Skeletal muscle tissue (tissue), 4 donors: ENCODE data around the gene SON. TPM values are rescaled to one million over a fixed set of nuclear protein-coding genes. Genes with fewer than 3 reads are reported as not detected.
"Not testable (repeated sequence)": the region's sequence is repeated elsewhere in the genome, so short reads cannot be mapped to it uniquely, and the experiment has no call there.

Experiments
- H3K27ac ChIP-seq: one replicate; pipeline ENCODE4 v1.7.0; 2013; ENCODE audit warnings: mild to moderate bottlenecking, low read depth, low read length, inconsistent platforms
- H3K27me3 ChIP-seq, 3 donors: one replicate each; pipeline ENCODE4 v1.7.0; 2013; ENCODE audit warnings: low read length in 3 of 3; ENCODE audit not compliant: control insufficient read depth in 3 of 3, insufficient read depth in 3 of 3
- H3K36me3 ChIP-seq, 3 donors: one replicate each; pipeline ENCODE4 v1.7.0; 2013; ENCODE audit warnings: low read length in 3 of 3; ENCODE audit not compliant: control insufficient read depth in 3 of 3, insufficient read depth in 3 of 3
- H3K4me1 ChIP-seq, 3 donors: one replicate each; pipeline ENCODE4 v1.7.0; 2013; ENCODE audit warnings: low read length in 3 of 3, mild to moderate bottlenecking in 3 of 3; ENCODE audit not compliant: control insufficient read depth in 3 of 3, insufficient read depth in 3 of 3
- H3K4me3 ChIP-seq, 3 donors: one replicate each; pipeline ENCODE4 v1.7.0; 2013; ENCODE audit warnings: low read length in 3 of 3
- H3K9ac ChIP-seq, 3 donors: one replicate each; pipeline ENCODE4 v1.7.0; 2013; ENCODE audit warnings: low read length in 3 of 3, mild to moderate bottlenecking in 3 of 3, moderate library complexity in 2 of 3, low read depth in 1 of 3
- H3K9me3 ChIP-seq, 3 donors: one replicate each; pipeline ENCODE4 v1.7.0; 2013; ENCODE audit warnings: low read length in 3 of 3; ENCODE audit not compliant: control insufficient read depth in 3 of 3
- total RNA-seq: library from RNA; depleted of rRNA; stranded (reverse); fragments of >200 nt; gene quantifications from one replicate; pipeline ENCODE4 v1.2.3, GENCODE V29; 2014
- donor health status: Osteomylitis.

SON gene
- total RNA-seq, 1 donor from 2014 or later: 103 TPM

GRCh38 chr21:33588485-33589335 is 45.9 kb downstream of the SON start, which contains the start of gene DONSON:
Gene DONSON (minus strand): TSS chr21:33588684. CDS start chr21:33588641, 43 bp downstream.
- Histone ChIP-seq H3K36me3 (no peaks in the 10 kb centered on the region), H3K27me3 (no peaks in the 10 kb centered on the region), H3K4me3 (peak within 1 kb of the TSS; percentile 77 to 89 (median 84)), H3K9ac (peak within 1 kb of the TSS; percentile 83 to 88 (median 85)), H3K9me3 (no peaks in the 10 kb centered on the region), H3K27ac (peak within 1 kb of the TSS; percentile 86), H3K4me1 (peaks cover 11 to 16% (median 12%) of the 10 kb centered on the region in 3 donors)

DNA sequence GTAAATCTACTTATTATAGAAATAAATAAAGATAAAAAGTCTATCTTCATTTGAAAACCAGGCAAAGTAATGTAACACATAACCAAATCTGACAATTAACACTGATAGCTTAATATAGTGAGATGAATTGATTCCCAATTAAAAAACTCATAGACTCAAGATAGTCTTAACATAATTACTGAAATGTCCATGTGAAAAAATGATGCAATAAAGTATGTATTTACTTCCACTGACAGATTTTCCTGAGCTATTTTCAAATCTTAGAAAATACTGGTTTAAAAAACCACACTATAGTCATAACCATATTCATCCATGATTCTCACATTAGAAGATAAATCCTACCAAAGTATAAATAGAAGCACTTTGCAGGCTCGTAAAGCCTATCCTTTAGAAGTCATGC is 55.2 kb downstream of the SON start:
- Histone ChIP-seq H3K9me3 (no peaks in the 10 kb centered on the region), H3K27ac (no peak overlapping the region), H3K9ac (no peak overlapping the region), H3K27me3 (no peaks in the 10 kb centered on the region), H3K4me3 (no peak overlapping the region), H3K4me1 (no peaks in the 10 kb centered on the region), H3K36me3 (peaks cover 7 to 52% (median 45%) of the 10 kb centered on the region in 3 donors)

- H3K9ac ChIP-seq: no peak overlapping the region
- no peaks in the 10 kb centered on the region for H3K9me3 ChIP-seq
- peaks cover 5 to 17% (median 8%) of the 10 kb centered on the region in 3 donors for H3K36me3 ChIP-seq
- H3K4me1 ChIP-seq: peaks cover 0 to 5% (median 2%) of the 10 kb centered on the region in 3 donors
- no peaks in the 10 kb centered on the region for H3K27me3 ChIP-seq
- H3K27ac ChIP-seq: no peak overlapping the region
- H3K4me3 ChIP-seq: no peak overlapping the region
Measured at GRCh38 chr21:33608559-33608958, 65.7 kb downstream of the SON start.

DNA sequence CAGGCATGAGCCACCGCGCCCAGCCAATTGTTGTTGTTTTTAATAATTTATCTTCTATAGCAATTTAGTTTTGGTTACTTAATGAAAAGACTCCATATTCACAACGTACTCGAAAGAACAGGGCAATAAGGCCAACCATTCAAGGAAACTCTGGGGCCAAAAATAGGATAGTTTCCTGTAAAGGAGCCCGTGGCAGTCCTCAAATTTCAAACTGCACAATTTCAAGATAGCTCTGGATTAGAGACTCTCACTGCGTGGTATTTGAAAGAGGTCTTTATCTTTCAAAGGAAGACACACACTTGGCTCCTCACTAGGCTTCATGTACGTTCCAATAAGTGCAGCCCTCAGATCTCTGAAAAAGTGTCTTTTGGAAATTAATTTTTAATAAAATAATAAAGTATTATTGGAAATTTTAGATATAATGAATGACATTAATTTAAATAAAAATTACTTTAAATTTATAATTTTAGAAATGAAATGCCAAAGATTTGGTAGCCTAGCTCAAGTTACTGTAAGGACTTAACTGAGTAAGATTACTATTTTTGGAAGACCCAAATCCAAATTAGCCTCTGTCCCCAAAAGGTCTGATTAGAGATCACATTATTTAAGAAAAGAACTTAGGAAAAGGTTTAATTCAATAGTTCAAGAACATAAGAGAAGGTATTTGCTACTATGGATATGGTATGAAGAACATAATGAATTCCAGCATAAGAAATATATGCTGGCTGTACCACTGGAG is 68.3 kb downstream of the SON start:
- peaks cover 0 to 5% (median 2%) of the 10 kb centered on the region in 3 donors for H3K4me1 ChIP-seq
- no peaks in the 10 kb centered on the region for H3K9me3 ChIP-seq
- H3K27me3 ChIP-seq: no peaks in the 10 kb centered on the region
- H3K9ac ChIP-seq: peak overlapping the region in 2 of 3 donors; percentile 55 to 61
- peak overlapping the region; percentile 28 for H3K27ac ChIP-seq
- peaks cover 5 to 13% (median 8%) of the 10 kb centered on the region in 3 donors for H3K36me3 ChIP-seq
- no peak overlapping the region for H3K4me3 ChIP-seq

GRCh38 chr21:33617565-33617964 is 74.7 kb downstream of the SON start:
- H3K27ac ChIP-seq, H3K9me3 ChIP-seq, H3K4me3 ChIP-seq, H3K9ac ChIP-seq, H3K4me1 ChIP-seq, H3K27me3 ChIP-seq: not testable (repeated sequence)
- H3K36me3 ChIP-seq: peaks cover 5 to 17% (median 8%) of the 10 kb centered on the region in 3 donors

GRCh38 chr21:33618407-33618806 is 75.6 kb downstream of the SON start:
- peaks cover 2 to 15% (median 8%) of the 10 kb centered on the region in 3 donors for H3K36me3 ChIP-seq
- H3K9me3 ChIP-seq: no peaks in the 10 kb centered on the region

DNA sequence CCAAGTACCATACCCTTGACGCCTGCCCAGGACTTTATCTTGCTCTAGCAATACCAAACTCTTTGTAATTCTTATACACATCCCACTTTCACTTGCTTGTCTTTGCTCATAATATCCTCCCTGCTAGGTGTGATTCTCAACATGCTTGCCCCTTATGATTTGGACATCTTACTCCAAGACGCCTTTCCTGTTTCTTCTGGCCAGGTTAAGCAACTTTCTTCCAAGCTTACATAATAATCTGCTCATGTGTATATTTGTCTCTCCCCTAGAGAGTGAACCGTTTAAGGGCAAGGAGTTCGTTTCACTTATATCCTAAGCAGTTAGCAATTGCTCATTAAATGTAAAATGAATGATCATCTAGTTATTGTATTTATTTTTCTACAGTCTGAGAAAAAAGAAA is 76.9 kb downstream of the SON start:
- no peaks in the 10 kb centered on the region for H3K4me1 ChIP-seq
- H3K4me3 ChIP-seq: no peak overlapping the region
- H3K36me3 ChIP-seq: peaks cover 2 to 27% (median 10%) of the 10 kb centered on the region in 3 donors
- no peak overlapping the region for H3K9ac ChIP-seq
- no peaks in the 10 kb centered on the region for H3K27me3 ChIP-seq
- H3K9me3 ChIP-seq: no peaks in the 10 kb centered on the region
- no peak overlapping the region for H3K27ac ChIP-seq

More at GRCh38 chr21:33618407-33618806, 75.6 kb downstream of the SON start:
- Histone ChIP-seq H3K27me3 (no peaks in the 10 kb centered on the region), H3K9ac (no peak overlapping the region), H3K4me1 (no peaks in the 10 kb centered on the region), H3K4me3 (no peak overlapping the region), H3K27ac (no peak overlapping the region)

DNA sequence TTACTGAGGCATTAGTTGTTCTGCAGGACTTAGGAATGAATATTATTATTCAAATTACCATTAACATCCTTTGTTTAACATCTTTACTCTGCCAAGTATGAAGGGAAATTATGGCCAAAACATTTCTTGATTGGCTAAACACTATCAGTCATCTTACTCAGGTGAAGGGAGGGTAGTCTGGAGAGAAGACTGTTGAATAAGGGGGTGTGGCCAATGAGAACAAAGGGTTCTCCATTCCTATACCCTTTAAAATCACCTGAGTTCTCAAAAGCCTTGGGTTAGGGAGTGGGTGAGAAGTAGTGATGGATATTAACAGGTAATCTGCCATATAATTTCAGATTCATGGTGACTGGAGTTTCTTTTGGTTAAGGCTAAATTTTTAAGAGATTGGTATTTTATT is 79.4 kb downstream of the SON start:
- Histone ChIP-seq H3K27ac (no peak overlapping the region), H3K4me3 (no peak overlapping the region), H3K9me3 (no peaks in the 10 kb centered on the region), H3K36me3 (peaks cover 2 to 32% (median 8%) of the 10 kb centered on the region in 3 donors), H3K4me1 (no peaks in the 10 kb centered on the region), H3K27me3 (no peaks in the 10 kb centered on the region), H3K9ac (no peak overlapping the region)

DNA sequence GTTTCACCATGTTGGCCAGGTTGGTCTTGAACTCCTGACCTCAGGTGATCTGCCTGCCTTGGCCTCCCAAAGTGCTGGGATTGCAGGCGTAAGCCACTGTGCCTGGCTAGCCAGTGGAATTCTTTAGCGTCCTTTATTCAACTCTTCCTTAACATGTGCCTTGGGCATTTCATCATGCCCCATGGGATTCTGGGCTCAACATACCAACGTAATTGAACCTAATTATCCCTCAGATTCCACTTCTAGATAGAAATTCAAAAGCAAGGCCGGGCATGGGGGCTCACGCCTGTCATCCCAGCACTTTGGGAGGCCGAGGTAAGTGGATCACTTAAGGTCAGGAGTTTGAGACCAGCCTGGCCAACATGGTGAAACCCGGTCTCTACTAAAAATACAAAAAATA is 83.3 kb downstream of the SON start:
- H3K27me3 ChIP-seq, H3K4me1 ChIP-seq, H3K9ac ChIP-seq, H3K9me3 ChIP-seq, H3K27ac ChIP-seq, H3K4me3 ChIP-seq: not testable (repeated sequence)
- H3K36me3 ChIP-seq: peaks cover 5 to 34% (median 10%) of the 10 kb centered on the region in 3 donors
